OCI-LY7 (cell line): ENCODE measurements around the gene UFSP2. TPM values are rescaled to one million over a fixed set of nuclear protein-coding genes. Genes with fewer than 3 reads are reported as not detected.

ENCODE experiments used
- BruUV-seq: library from RNA; stranded (reverse); fragments of 400-500 nt; replicated peaks from 2 replicates; lab custom pipeline; 2021; lab: Mats Ljungman, UMichigan
- CTCF ChIA-PET: fragments of 300-600 bp; sonication (Branson Sonifier 250); formaldehyde crosslinking; loops from one replicate; lab custom pipeline; 2022; ENCODE audit warnings: antibody characterized with exemption; ENCODE audit not compliant: unreplicated experiment; lab: Charles Lee
- POLR2A ChIA-PET: fragments of 300-600 bp; sonication (Branson Sonifier 250); formaldehyde crosslinking; loops from one replicate; lab custom pipeline; 2022; ENCODE audit warnings: antibody characterized with exemption; lab: Charles Lee
- DNase-seq: peaks from one replicate; pipeline ENCODE4 v3.0.0-alpha.2; 2015; ENCODE audit warnings: low spot score
- H2AFZ ChIP-seq: fragments of 200-600 bp; sonication (generic), shearing (Covaris generic); 2 replicates; pipeline ENCODE4 v1.6.1; 2014; ENCODE audit warnings: mild to moderate bottlenecking, antibody characterized with exemption, low read length, moderate library complexity
- H3K27ac ChIP-seq: fragments of 200-600 bp; sonication (generic); 2 replicates; pipeline ENCODE4 v1.5.1; 2014; ENCODE audit warnings: mixed run types, low read depth, mild to moderate bottlenecking, moderate library complexity, low read length, inconsistent platforms; ENCODE audit not compliant: poor library complexity, severe bottlenecking
- H3K36me3 ChIP-seq: fragments of 200-600 bp; sonication (generic); 2 replicates; pipeline ENCODE4 v1.6.1; 2014; ENCODE audit warnings: mild to moderate bottlenecking, antibody characterized with exemption, low read length, moderate library complexity, mixed read lengths; ENCODE audit not compliant: insufficient read depth
- H3K4me1 ChIP-seq: fragments of 200-600 bp; sonication (generic); 2 replicates; pipeline ENCODE4 v1.5.1; 2014; ENCODE audit warnings: mild to moderate bottlenecking, low read length; ENCODE audit not compliant: insufficient read depth, poor library complexity, severe bottlenecking
- H3K4me2 ChIP-seq: fragments of 200-600 bp; sonication (generic); 2 replicates; pipeline ENCODE4 v1.6.1; 2014; ENCODE audit warnings: mild to moderate bottlenecking, low read length
- H3K4me3 ChIP-seq: fragments of 200-600 bp; sonication (generic); 2 replicates; pipeline ENCODE4 v1.5.1; 2014; ENCODE audit warnings: mild to moderate bottlenecking, low read depth, low read length; ENCODE audit not compliant: poor library complexity, severe bottlenecking
- H3K79me2 ChIP-seq: fragments of 200-600 bp; sonication (generic); 2 replicates; pipeline ENCODE4 v1.6.1; 2016; ENCODE audit warnings: low read depth, mild to moderate bottlenecking, low read length, moderate library complexity, mixed read lengths; ENCODE audit not compliant: insufficient read depth
- H3K9me2 ChIP-seq: fragments of 200-600 bp; sonication (generic); 2 replicates; pipeline ENCODE4 v1.6.1; 2016; ENCODE audit warnings: mild to moderate bottlenecking, low read length, mixed read lengths; ENCODE audit not compliant: insufficient read depth
- H3K9me3 ChIP-seq: fragments of 200-600 bp; sonication (generic); 2 replicates; pipeline ENCODE4 v1.6.1; 2014; ENCODE audit warnings: mild to moderate bottlenecking, mixed run types, low read length, mixed read lengths
- H4K20me1 ChIP-seq: fragments of 200-600 bp; sonication (generic); 2 replicates; pipeline ENCODE4 v1.6.1; 2014; ENCODE audit warnings: mild to moderate bottlenecking, antibody characterized with exemption, low read length, moderate library complexity, mixed read lengths; ENCODE audit not compliant: insufficient read depth
- EZH2phosphoT487 ChIP-seq: fragments of 200-600 bp; sonication (generic); IDR thresholded peaks from 2 replicates; pipeline ENCODE4 v1.6.1; 2018; ENCODE audit warnings: low read depth, borderline replicate concordance, mild to moderate bottlenecking, mixed run types, antibody characterized with exemption, low read length, moderate library complexity, mixed read lengths
- intact Hi-C: fragments of 100-400 bp; cut with micrococcal nuclease; formaldehyde crosslinking; loops from one replicate; pipeline ENCODE4 v1.10.0; 2022; ENCODE audit not compliant: unreplicated experiment
- total RNA-seq, 2 experiments: library from RNA; depleted of rRNA in 1 of 2; stranded (reverse); fragments of >200 nt in 1 of 2; shearing (Covaris generic) in 1 of 2; gene quantifications; 2 replicates each; pipeline ENCODE4 v1.2.3, GENCODE V29; 2014 to 2022
- TF ChIP-seq, protein P1 (sequence below): fragments of 200-600 bp; sonication (generic); conservative IDR thresholded peaks from 2 replicates; pipeline ENCODE4 v1.5.1; 2014; ENCODE audit warnings: mild to moderate bottlenecking, antibody characterized with exemption, low read length, moderate library complexity, mixed read lengths

The UFSP2 gene
- total RNA-seq, 2 experiments from 2014 or later = 17.3 to 37.6 TPM

- no peak for DNase-seq
- peaks cover 25% of the 10 kb centered on the region for H3K4me1 ChIP-seq
- TF ChIP-seq EZH2phosphoT487 = no peak
- TF ChIP-seq, protein P1, sequence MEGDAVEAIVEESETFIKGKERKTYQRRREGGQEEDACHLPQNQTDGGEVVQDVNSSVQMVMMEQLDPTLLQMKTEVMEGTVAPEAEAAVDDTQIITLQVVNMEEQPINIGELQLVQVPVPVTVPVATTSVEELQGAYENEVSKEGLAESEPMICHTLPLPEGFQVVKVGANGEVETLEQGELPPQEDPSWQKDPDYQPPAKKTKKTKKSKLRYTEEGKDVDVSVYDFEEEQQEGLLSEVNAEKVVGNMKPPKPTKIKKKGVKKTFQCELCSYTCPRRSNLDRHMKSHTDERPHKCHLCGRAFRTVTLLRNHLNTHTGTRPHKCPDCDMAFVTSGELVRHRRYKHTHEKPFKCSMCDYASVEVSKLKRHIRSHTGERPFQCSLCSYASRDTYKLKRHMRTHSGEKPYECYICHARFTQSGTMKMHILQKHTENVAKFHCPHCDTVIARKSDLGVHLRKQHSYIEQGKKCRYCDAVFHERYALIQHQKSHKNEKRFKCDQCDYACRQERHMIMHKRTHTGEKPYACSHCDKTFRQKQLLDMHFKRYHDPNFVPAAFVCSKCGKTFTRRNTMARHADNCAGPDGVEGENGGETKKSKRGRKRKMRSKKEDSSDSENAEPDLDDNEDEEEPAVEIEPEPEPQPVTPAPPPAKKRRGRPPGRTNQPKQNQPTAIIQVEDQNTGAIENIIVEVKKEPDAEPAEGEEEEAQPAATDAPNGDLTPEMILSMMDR = no peak
- H2AFZ ChIP-seq = no peak overlapping the region
- ChIA-PET CTCF (no interaction called here), POLR2A (interaction anchor here (1.1 to 4.3 kb wide), 8 partner anchors 13 to 175 kb away, joined by 3 to 26 read pairs (median 5); partner anchors contain the start of genes ANKRD37 and LRP2BP)
- no TSS peak for BruUV-seq
- H3K4me3 ChIP-seq = no peak overlapping the region
- H3K36me3 ChIP-seq = peaks cover 68% of the 10 kb centered on the region
- peaks cover 5% of the 10 kb centered on the region; the same call in 1 of the 2 replicates for H3K9me2 ChIP-seq
- H3K4me2 ChIP-seq = no peak overlapping the region
- H3K9me3 ChIP-seq = no peaks in the 10 kb centered on the region
- intact Hi-C loops = loop anchor here (5.0 kb wide), 1 partner anchor 175 kb away; no protein-coding TSS in a partner anchor
- H4K20me1 ChIP-seq = no peaks in the 10 kb centered on the region
- no peaks in the 10 kb centered on the region for H3K79me2 ChIP-seq
- H3K27ac ChIP-seq = no peak overlapping the region
These were observed 13.9 kb downstream of the UFSP2 start for GRCh38 chr4:185411849-185412248.

GRCh38 chr4:185408432-185408831 lies 17.3 kb downstream of the UFSP2 start:
- Histone ChIP-seq H3K4me2 (no peak overlapping the region), H3K36me3 (peaks cover 53% of the 10 kb centered on the region), H3K27ac (no peak overlapping the region), H3K79me2 (no peaks in the 10 kb centered on the region), H3K4me1 (peaks cover 17% of the 10 kb centered on the region), H3K9me2 (no peaks in the 10 kb centered on the region), H2AFZ (no peak overlapping the region), H3K4me3 (no peak overlapping the region), H3K9me3 (no peaks in the 10 kb centered on the region), H4K20me1 (no peaks in the 10 kb centered on the region)
- CTCF ChIA-PET = no interaction called here
- no peak for DNase-seq
- intact Hi-C loops = no loop called here
- no TSS peak for BruUV-seq
- POLR2A ChIA-PET = interaction anchor here (0.8 to 2.1 kb wide), 3 partner anchors 10 to 17 kb away, joined by 3 to 6 read pairs (median 4); partner anchors contain the start of genes ANKRD37 and LRP2BP
- TF ChIP-seq, protein P1 = no peak
- no peak for TF ChIP-seq EZH2phosphoT487

- H3K4me1 ChIP-seq = peaks cover 3% of the 10 kb centered on the region
- no peaks in the 10 kb centered on the region for H3K9me3 ChIP-seq
- no peak overlapping the region for H3K4me3 ChIP-seq
- TF ChIP-seq, protein P1 = no peak
- TF ChIP-seq EZH2phosphoT487 = no peak
- DNase-seq = no peak
- no peaks in the 10 kb centered on the region for H4K20me1 ChIP-seq
- H2AFZ ChIP-seq = no peak overlapping the region
- CTCF ChIA-PET = no interaction called here
- no peak overlapping the region for H3K27ac ChIP-seq
- POLR2A ChIA-PET = interaction anchor here (0.6 to 3.6 kb wide), 12 partner anchors 9 to 1127 kb away, joined by 3 to 21 read pairs (median 4); partner anchors contain the start of genes ANKRD37 and LRP2BP
- peaks cover 63% of the 10 kb centered on the region for H3K36me3 ChIP-seq
- no peaks in the 10 kb centered on the region for H3K79me2 ChIP-seq
- intact Hi-C loops = no loop called here
- no TSS peak for BruUV-seq
- no peaks in the 10 kb centered on the region for H3K9me2 ChIP-seq
- H3K4me2 ChIP-seq = peak overlapping the region; percentile 16; the same call in 1 of the 2 replicates
These were observed 20.3 kb downstream of the UFSP2 start for GRCh38 chr4:185405296-185405999.
